DND-41 (cell line): Measurements from ENCODE around the gene GUCA1C.

Source experiments
- ATAC-seq: fragments of 200-7000 bp; cut with Tn5 transposase; 3 replicates; pipeline ENCODE4 v1.9.1; 2021; ENCODE audit warnings: low read depth; ENCODE audit not compliant: insufficient read depth
- DNase-seq: peaks from one replicate; pipeline ENCODE4 v3.0.0-alpha.2; 2020
- H2AFZ ChIP-seq: 2 replicates; pipeline ENCODE4 v1.6.0; 2012; ENCODE audit warnings: low read depth, low read length
- H3K27ac ChIP-seq: 2 replicates; pipeline ENCODE4 v1.5.1; 2012; ENCODE audit warnings: low read length, inconsistent platforms
- H3K27me3 ChIP-seq: fragments of 200-600 bp; sonication (generic); 2 replicates; pipeline ENCODE4 v1.6.0; 2012; ENCODE audit warnings: low read length, mild to moderate bottlenecking, inconsistent platforms; ENCODE audit not compliant: insufficient read depth, poor library complexity
- H3K36me3 ChIP-seq: 2 replicates; pipeline ENCODE4 v1.5.1; 2012; ENCODE audit warnings: low read length, inconsistent platforms; ENCODE audit not compliant: insufficient read depth
- H3K4me1 ChIP-seq: 2 replicates; pipeline ENCODE4 v1.5.1; 2012; ENCODE audit warnings: mild to moderate bottlenecking, low read length; ENCODE audit not compliant: insufficient read depth
- H3K4me2 ChIP-seq: 2 replicates; pipeline ENCODE4 v1.6.0; 2012; ENCODE audit warnings: mild to moderate bottlenecking, moderate library complexity, low read length, inconsistent platforms; ENCODE audit not compliant: insufficient read depth
- H3K4me3 ChIP-seq, 2 experiments: fragments of 200-600 bp in 1 of 2; shearing (Covaris generic) in 1 of 2; 2 replicates each; pipeline ENCODE4 v1.5.1; 2012 to 2016; ENCODE audit warnings: inconsistent platforms in 2 of 2, low read length in 2 of 2, mild to moderate bottlenecking in 2 of 2, low read depth in 1 of 2, moderate library complexity in 1 of 2
- H3K79me2 ChIP-seq: 2 replicates; pipeline ENCODE4 v1.6.0; 2012; ENCODE audit warnings: low read length, inconsistent platforms; ENCODE audit not compliant: insufficient read depth
- H3K9ac ChIP-seq: 2 replicates; pipeline ENCODE4 v1.6.0; 2012; ENCODE audit warnings: low read depth, mild to moderate bottlenecking, inconsistent platforms, low read length, moderate library complexity
- H3K9me3 ChIP-seq: 2 replicates; pipeline ENCODE4 v1.5.1; 2012; ENCODE audit warnings: low read length, moderate library complexity, mild to moderate bottlenecking, inconsistent platforms; ENCODE audit not compliant: insufficient read depth, severe bottlenecking
- H4K20me1 ChIP-seq: 2 replicates; pipeline ENCODE4 v1.6.0; 2012; ENCODE audit warnings: low read length; ENCODE audit not compliant: insufficient read depth
- EZH2 ChIP-seq: IDR thresholded peaks from 3 replicates; pipeline ENCODE4 v1.6.1; 2012; ENCODE audit warnings: borderline replicate concordance, low read depth, mild to moderate bottlenecking, moderate library complexity, low read length, inconsistent platforms; ENCODE audit not compliant: severe bottlenecking
- TF ChIP-seq, protein P1 (sequence below): IDR thresholded peaks from 2 replicates; pipeline ENCODE4 v1.5.1; 2012; ENCODE audit warnings: borderline replicate concordance, low read length, moderate library complexity, mild to moderate bottlenecking; ENCODE audit not compliant: poor library complexity, severe bottlenecking; ENCODE audit errors: extremely low read depth

The GUCA1C gene

DNA sequence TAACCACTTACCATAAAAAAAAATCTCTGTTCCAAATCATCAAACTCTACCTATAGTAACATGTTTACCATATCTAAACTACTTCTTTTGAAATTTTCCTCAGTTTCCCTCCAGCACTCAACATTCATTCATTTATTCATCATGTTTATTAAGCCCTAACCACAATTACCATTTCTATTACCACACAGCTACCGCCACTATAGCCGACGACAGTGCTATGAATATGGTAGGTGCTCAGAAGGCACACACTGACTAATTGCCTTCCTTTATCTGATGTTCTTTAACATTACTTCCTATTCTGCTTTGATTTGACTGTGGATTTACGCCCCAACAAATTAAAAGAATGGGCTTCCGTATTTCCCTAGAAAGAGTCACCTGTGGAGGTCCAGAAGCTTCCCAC lies 43.9 kb downstream of the GUCA1C start:
- no peak for ATAC-seq

DNA sequence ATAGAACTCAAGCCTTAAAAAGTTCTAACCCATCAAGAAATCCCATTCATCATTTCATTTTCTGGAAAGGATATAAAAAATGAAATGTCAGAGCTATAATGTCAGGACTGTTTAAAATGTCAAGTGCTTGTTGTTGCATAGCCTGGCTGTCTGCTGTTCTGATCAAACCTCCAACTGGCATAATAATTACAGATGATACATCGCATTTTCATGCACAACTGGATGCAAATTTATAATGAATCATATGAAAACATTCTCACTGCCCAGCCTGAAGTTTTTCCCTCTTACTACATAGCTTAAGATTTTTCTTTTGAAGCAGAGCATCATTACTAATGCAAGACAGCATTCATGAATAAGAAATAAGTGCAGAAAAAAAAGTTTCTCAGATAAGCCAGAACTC lies 46.5 kb downstream of the GUCA1C start:
- no peak overlapping the region for H2AFZ ChIP-seq
- no peaks in the 10 kb centered on the region for H3K79me2 ChIP-seq
- H3K4me2 ChIP-seq = no peak overlapping the region
- H3K9ac ChIP-seq = no peak overlapping the region
- no peaks in the 10 kb centered on the region for H3K36me3 ChIP-seq
- no peak for ATAC-seq
- no peak for DNase-seq
- H3K27me3 ChIP-seq = no peaks in the 10 kb centered on the region
- H3K27ac ChIP-seq = no peak overlapping the region
- peaks cover 4% of the 10 kb centered on the region; the same call in 1 of the 2 replicates for H3K4me1 ChIP-seq
- no peaks in the 10 kb centered on the region for H3K9me3 ChIP-seq
- no peaks in the 10 kb centered on the region for H4K20me1 ChIP-seq
- no peak for TF ChIP-seq EZH2
- TF ChIP-seq, protein P1, sequence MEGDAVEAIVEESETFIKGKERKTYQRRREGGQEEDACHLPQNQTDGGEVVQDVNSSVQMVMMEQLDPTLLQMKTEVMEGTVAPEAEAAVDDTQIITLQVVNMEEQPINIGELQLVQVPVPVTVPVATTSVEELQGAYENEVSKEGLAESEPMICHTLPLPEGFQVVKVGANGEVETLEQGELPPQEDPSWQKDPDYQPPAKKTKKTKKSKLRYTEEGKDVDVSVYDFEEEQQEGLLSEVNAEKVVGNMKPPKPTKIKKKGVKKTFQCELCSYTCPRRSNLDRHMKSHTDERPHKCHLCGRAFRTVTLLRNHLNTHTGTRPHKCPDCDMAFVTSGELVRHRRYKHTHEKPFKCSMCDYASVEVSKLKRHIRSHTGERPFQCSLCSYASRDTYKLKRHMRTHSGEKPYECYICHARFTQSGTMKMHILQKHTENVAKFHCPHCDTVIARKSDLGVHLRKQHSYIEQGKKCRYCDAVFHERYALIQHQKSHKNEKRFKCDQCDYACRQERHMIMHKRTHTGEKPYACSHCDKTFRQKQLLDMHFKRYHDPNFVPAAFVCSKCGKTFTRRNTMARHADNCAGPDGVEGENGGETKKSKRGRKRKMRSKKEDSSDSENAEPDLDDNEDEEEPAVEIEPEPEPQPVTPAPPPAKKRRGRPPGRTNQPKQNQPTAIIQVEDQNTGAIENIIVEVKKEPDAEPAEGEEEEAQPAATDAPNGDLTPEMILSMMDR = no peak
- no peak overlapping the region for H3K4me3 ChIP-seq

More for the DNA sequence above, 43.9 kb downstream of the GUCA1C start:
- no peak overlapping the region for H3K9ac ChIP-seq
- no peaks in the 10 kb centered on the region for H3K36me3 ChIP-seq
- H3K4me3 ChIP-seq = no peak overlapping the region
- no peaks in the 10 kb centered on the region for H4K20me1 ChIP-seq
- no peak for DNase-seq
- H3K9me3 ChIP-seq = no peaks in the 10 kb centered on the region
- no peaks in the 10 kb centered on the region for H3K79me2 ChIP-seq
- no peak for TF ChIP-seq EZH2
- TF ChIP-seq, protein P1 = no peak
- H3K4me1 ChIP-seq = peaks cover 7% of the 10 kb centered on the region; the same call in 1 of the 2 replicates
- no peak overlapping the region for H3K27ac ChIP-seq
- no peaks in the 10 kb centered on the region for H3K27me3 ChIP-seq
- no peak overlapping the region for H2AFZ ChIP-seq
- no peak overlapping the region for H3K4me2 ChIP-seq

DNA sequence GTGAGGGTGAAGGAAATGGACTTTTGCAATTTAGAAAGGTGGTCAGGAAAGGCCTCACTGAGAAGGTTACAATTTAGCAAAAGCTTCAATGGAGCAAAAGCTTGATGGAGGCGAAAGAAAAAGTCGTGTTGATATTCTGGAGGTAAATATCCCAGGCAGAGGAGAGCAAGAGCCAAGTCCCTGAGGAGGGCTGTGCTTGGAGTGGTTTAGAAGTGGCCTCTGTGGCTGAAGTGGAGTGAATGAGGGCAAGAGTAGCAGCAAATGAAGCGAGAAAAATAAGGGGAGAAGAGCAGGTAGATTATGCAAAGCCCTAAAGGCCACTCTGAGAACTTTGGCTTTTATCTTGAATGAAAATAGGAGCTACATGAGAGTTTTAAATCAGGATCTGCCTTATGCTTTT lies 54.1 kb downstream of the GUCA1C start:
- no peaks in the 10 kb centered on the region for H3K9me3 ChIP-seq
- H3K79me2 ChIP-seq = no peaks in the 10 kb centered on the region
- H3K27me3 ChIP-seq = no peaks in the 10 kb centered on the region
- H3K4me2 ChIP-seq = no peak overlapping the region
- H3K4me1 ChIP-seq = peaks cover 4% of the 10 kb centered on the region; the same call in 1 of the 2 replicates
- H4K20me1 ChIP-seq = no peaks in the 10 kb centered on the region
- no peaks in the 10 kb centered on the region for H3K36me3 ChIP-seq
- DNase-seq = no peak
- ATAC-seq = no peak
- H2AFZ ChIP-seq = no peak overlapping the region
- no peak for TF ChIP-seq EZH2
- TF ChIP-seq, protein P1 = no peak
- no peak overlapping the region for H3K9ac ChIP-seq
- no peak overlapping the region for H3K4me3 ChIP-seq
- no peak overlapping the region for H3K27ac ChIP-seq

DNA sequence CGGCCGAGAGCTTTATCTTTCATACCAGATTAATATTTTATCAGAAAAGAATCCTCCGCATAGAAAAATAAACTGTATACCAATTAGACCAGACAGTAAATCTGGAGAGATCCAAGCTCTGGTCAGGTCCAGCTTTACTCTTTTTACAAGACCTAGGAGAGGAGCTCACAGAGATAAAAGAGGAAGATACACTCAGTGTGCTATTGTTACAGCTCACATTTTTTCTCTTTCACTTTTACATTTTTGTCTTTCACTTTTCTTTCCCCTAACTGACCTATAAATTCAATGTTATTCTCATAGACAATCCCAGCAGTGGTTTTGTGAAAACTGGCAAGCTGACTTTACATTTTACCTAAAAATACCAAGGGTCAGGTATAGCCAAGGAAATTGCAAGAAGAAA lies 55.8 kb downstream of the GUCA1C start:
- Histone ChIP-seq H3K27ac (no peak overlapping the region), H3K36me3 (no peaks in the 10 kb centered on the region), H3K4me3 (no peak overlapping the region), H3K79me2 (no peaks in the 10 kb centered on the region), H3K4me2 (no peak overlapping the region), H3K4me1 (peaks cover 4% of the 10 kb centered on the region; the same call in 1 of the 2 replicates), H2AFZ (no peak overlapping the region), H4K20me1 (no peaks in the 10 kb centered on the region), H3K9ac (no peak overlapping the region), H3K9me3 (no peaks in the 10 kb centered on the region), H3K27me3 (no peaks in the 10 kb centered on the region)
- no peak for DNase-seq
- TF ChIP-seq, protein P1 = no peak
- no peak for TF ChIP-seq EZH2
- ATAC-seq = peak; percentile 64
